ENCODE data around the gene ADCY6. TPM values are rescaled to one million over a fixed set of nuclear protein-coding genes. Genes with fewer than 3 reads are reported as not detected.

The ADCY6 gene
- total RNA-seq, 1 donor: 30.8 TPM

DNA sequence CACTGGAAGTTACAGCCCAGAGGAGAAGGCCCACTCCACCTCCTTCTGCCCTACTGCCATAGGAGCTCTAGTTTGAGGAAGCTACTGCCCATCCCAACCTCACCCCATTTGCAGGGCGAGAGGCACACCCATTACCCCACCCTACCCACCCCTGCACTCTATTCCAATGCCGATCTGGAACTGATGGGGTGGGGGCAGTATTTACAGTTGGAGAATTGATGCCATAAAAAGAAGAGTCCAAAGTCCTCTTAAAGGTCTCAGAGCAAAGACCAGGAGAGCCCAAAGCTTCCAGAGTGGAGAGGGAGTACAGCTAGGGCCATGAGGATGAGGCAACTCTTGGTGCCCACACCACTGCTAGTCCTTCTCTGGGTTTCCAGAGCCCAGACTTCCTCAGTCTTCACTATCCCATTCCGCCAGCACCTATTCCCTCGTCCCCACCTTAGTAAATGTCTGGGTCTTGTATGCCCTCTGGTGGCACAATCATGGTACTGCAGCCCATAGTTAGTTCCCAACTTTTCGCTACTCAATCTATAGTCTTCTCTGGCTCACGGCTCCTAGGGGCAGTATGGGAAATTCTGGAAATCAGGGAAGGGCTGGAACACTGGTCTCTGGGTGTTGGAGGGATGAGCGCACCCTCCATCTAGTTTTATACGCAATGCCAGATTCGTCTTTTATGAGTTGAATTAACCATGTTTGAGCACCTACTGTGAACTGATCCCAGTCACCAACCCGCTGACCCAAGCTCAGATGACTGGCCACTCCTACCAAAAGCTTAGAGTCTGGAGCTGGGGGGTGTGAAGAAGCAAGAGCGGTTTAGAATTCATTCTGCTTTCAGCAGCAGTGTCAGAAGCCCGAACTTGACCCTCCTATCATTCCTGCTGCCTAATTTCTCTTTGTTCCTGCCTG is 6.9 kb upstream of the ADCY6 start:
- H3K27ac ChIP-seq (ENCODE audit: low read depth, low read length): no peak overlapping the region
- no peaks in the 10 kb centered on the region for H3K36me3 ChIP-seq (ENCODE audit: insufficient read depth, low read length)
- no peaks in the 10 kb centered on the region for H4K20me1 ChIP-seq (ENCODE audit: insufficient read depth, low read length)
- DNase-seq (ENCODE audit: insufficient read length, low spot score, missing footprints): peak; percentile 95
- peak; percentile 98 for TF ChIP-seq CTCF (IDR thresholded peaks at IDR 0.05; ENCODE audit: extremely low read depth, low read depth, low read length)
- H3K27me3 ChIP-seq (ENCODE audit: insufficient read depth, low read length): peaks cover 3% of the 10 kb centered on the region
- peak overlapping the region; percentile 41 for H3K4me2 ChIP-seq (ENCODE audit: insufficient read depth, low read length)
- peak overlapping the region; percentile 84 for H2AFZ ChIP-seq (ENCODE audit: low read length)
- no peaks in the 10 kb centered on the region for H3K9me3 ChIP-seq (ENCODE audit: low read depth, low read length)
- H3K79me2 ChIP-seq (ENCODE audit: insufficient read depth, low read length): no peaks in the 10 kb centered on the region
- no peak overlapping the region for H3K4me3 ChIP-seq (ENCODE audit: insufficient read depth, low read length)
- H3K4me1 ChIP-seq (ENCODE audit: insufficient read depth, low read length): no peaks in the 10 kb centered on the region

GRCh38 chr12:48794870-48795269 is 6.0 kb upstream of the ADCY6 start:
- H4K20me1 ChIP-seq (ENCODE audit: insufficient read depth, low read length): no peaks in the 10 kb centered on the region
- no peak for TF ChIP-seq CTCF (IDR thresholded peaks at IDR 0.05; ENCODE audit: extremely low read depth, low read depth, low read length)
- no peak overlapping the region for H3K4me2 ChIP-seq (ENCODE audit: insufficient read depth, low read length)
- H3K27me3 ChIP-seq (ENCODE audit: insufficient read depth, low read length): no peaks in the 10 kb centered on the region
- peaks cover under 1% of the 10 kb centered on the region for H3K4me1 ChIP-seq (ENCODE audit: insufficient read depth, low read length)
- no peaks in the 10 kb centered on the region for H3K36me3 ChIP-seq (ENCODE audit: insufficient read depth, low read length)
- no peaks in the 10 kb centered on the region for H3K9me3 ChIP-seq (ENCODE audit: low read depth, low read length)
- no peak overlapping the region for H2AFZ ChIP-seq (ENCODE audit: low read length)
- no peak overlapping the region for H3K27ac ChIP-seq (ENCODE audit: low read depth, low read length)
- no peak for DNase-seq (ENCODE audit: insufficient read length, low spot score, missing footprints)
- H3K79me2 ChIP-seq (ENCODE audit: insufficient read depth, low read length): no peaks in the 10 kb centered on the region
- no peak overlapping the region for H3K4me3 ChIP-seq (ENCODE audit: insufficient read depth, low read length)

DNA sequence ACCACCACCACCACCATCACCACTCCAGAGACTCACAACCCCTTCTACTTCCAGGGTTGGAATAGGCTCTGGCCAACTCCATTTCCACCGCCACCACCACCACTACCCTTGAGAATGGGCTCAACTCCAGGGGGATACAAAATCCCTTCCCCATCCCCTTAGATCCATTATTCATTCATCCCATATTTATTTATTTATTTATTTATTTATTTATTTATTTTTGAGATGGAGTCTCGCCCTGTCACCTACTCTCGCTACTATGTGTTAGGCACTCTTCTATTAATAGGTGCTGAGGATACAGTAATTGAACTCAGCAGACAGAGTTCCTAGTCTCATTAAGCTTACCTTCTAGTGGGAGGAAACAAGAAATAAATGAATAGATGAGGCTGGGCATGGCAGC is 4.8 kb upstream of the ADCY6 start:
- peaks cover 3% of the 10 kb centered on the region for H3K79me2 ChIP-seq (ENCODE audit: insufficient read depth, low read length)
- no peak overlapping the region for H3K4me3 ChIP-seq (ENCODE audit: insufficient read depth, low read length)
- H4K20me1 ChIP-seq (ENCODE audit: insufficient read depth, low read length): no peaks in the 10 kb centered on the region
- no peak overlapping the region for H3K27ac ChIP-seq (ENCODE audit: low read depth, low read length)
- H3K4me2 ChIP-seq (ENCODE audit: insufficient read depth, low read length): no peak overlapping the region
- no peaks in the 10 kb centered on the region for H3K9me3 ChIP-seq (ENCODE audit: low read depth, low read length)
- H2AFZ ChIP-seq (ENCODE audit: low read length): no peak overlapping the region
- no peak for DNase-seq (ENCODE audit: insufficient read length, low spot score, missing footprints)
- no peaks in the 10 kb centered on the region for H3K36me3 ChIP-seq (ENCODE audit: insufficient read depth, low read length)
- H3K4me1 ChIP-seq (ENCODE audit: insufficient read depth, low read length): peaks cover 2% of the 10 kb centered on the region
- H3K27me3 ChIP-seq (ENCODE audit: insufficient read depth, low read length): no peaks in the 10 kb centered on the region
- TF ChIP-seq CTCF (IDR thresholded peaks at IDR 0.05; ENCODE audit: extremely low read depth, low read depth, low read length): no peak

DNA sequence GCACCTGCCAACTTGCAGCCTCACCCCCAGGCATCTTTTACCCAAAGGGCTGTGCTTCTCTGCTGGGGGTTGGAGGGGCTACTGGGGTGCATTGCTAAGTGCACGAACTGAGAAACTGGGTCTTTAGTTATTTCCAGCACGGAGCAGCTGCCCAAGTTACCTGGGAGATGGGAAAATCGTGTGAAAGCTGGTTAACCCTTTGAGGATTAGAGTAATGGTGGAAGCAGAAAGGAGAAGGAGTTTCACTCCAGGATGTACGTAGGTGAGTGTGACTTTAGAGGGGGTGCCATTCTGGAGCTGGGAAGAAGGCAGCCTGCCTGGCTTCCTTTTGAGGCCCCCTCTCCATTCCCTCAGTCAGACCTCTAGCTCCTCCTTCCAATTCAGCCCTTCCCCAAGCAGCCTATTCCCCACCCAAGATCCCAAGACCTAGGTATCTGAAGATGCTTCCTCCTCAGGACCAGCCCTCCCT is 1.0 kb upstream of the ADCY6 start:
- Histone ChIP-seq H2AFZ (ENCODE audit: low read length) (peak overlapping the region; percentile 31), H3K27me3 (ENCODE audit: insufficient read depth, low read length) (no peaks in the 10 kb centered on the region), H3K36me3 (ENCODE audit: insufficient read depth, low read length) (no peaks in the 10 kb centered on the region), H3K4me2 (ENCODE audit: insufficient read depth, low read length) (peak overlapping the region; percentile 83), H4K20me1 (ENCODE audit: insufficient read depth, low read length) (peaks cover 25% of the 10 kb centered on the region), H3K4me3 (ENCODE audit: insufficient read depth, low read length) (peak overlapping the region; percentile 86), H3K4me1 (ENCODE audit: insufficient read depth, low read length) (peaks cover 21% of the 10 kb centered on the region), H3K9me3 (ENCODE audit: low read depth, low read length) (no peaks in the 10 kb centered on the region), H3K79me2 (ENCODE audit: insufficient read depth, low read length) (peaks cover 41% of the 10 kb centered on the region), H3K27ac (ENCODE audit: low read depth, low read length) (no peak overlapping the region)
- DNase-seq (ENCODE audit: insufficient read length, low spot score, missing footprints): no peak
- TF ChIP-seq CTCF (IDR thresholded peaks at IDR 0.05; ENCODE audit: extremely low read depth, low read depth, low read length): no peak

All from osteoblast (primary cell).